A673 (cell line): Measurements from ENCODE around the gene AKAP7. TPM values are rescaled to one million over a fixed set of nuclear protein-coding genes. Genes with fewer than 3 reads are reported as not detected.

Experiments
- BruUV-seq: library from RNA; stranded (reverse); fragments of 400-500 nt; replicated peaks from 2 replicates; lab custom pipeline; 2021; lab: Mats Ljungman, UMichigan
- CTCF ChIA-PET: fragments of 300-600 bp; sonication (Branson Sonifier 250); formaldehyde crosslinking; loops from one replicate; lab custom pipeline; 2022; ENCODE audit warnings: antibody characterized with exemption; lab: Charles Lee
- POLR2A ChIA-PET: fragments of 300-600 bp; sonication (Branson Sonifier 250); formaldehyde crosslinking; loops from one replicate; lab custom pipeline; 2022; ENCODE audit warnings: antibody characterized with exemption; ENCODE audit not compliant: low non-redundant PET; lab: Charles Lee
- DNase-seq: peaks from one replicate; pipeline ENCODE4 v3.0.0-alpha.2; 2015; ENCODE audit warnings: low spot score
- H3K27ac ChIP-seq: fragments of 200-600 bp; sonication (generic); 2 replicates; pipeline ENCODE4 v1.5.1; 2016; ENCODE audit warnings: mixed run types, low read depth, mild to moderate bottlenecking, mixed read lengths, antibody characterized with exemption, low read length; ENCODE audit not compliant: poor library complexity, severe bottlenecking
- H3K27me3 ChIP-seq: fragments of 200-600 bp; sonication (generic); replicated peaks from 2 replicates; pipeline ENCODE4 v1.6.1; 2017; ENCODE audit warnings: mixed run types, low read depth, mild to moderate bottlenecking, mixed read lengths, antibody characterized with exemption, low read length; ENCODE audit not compliant: insufficient read depth, poor library complexity
- H3K36me3 ChIP-seq: fragments of 200-600 bp; sonication (generic); 2 replicates; pipeline ENCODE4 v1.6.1; 2016; ENCODE audit warnings: mixed run types, mild to moderate bottlenecking, mixed read lengths, antibody characterized with exemption, low read length; ENCODE audit not compliant: insufficient read depth, poor library complexity, severe bottlenecking
- H3K4me1 ChIP-seq: fragments of 200-600 bp; sonication (generic); 2 replicates; pipeline ENCODE4 v1.6.1; 2017; ENCODE audit warnings: mixed run types, mild to moderate bottlenecking, mixed read lengths, antibody characterized with exemption, low read length; ENCODE audit not compliant: insufficient read depth, poor library complexity, severe bottlenecking
- H3K4me3 ChIP-seq: fragments of 200-600 bp; sonication (generic); 2 replicates; pipeline ENCODE4 v1.5.1; 2016; ENCODE audit warnings: low read depth, mixed run types, mild to moderate bottlenecking, mixed read lengths, low read length; ENCODE audit not compliant: poor library complexity, severe bottlenecking
- H3K9me3 ChIP-seq: fragments of 200-600 bp; sonication (generic); 2 replicates; pipeline ENCODE4 v1.6.1; 2016; ENCODE audit warnings: mixed run types, low read depth, mild to moderate bottlenecking, mixed read lengths, antibody characterized with exemption, low read length; ENCODE audit not compliant: poor library complexity, severe bottlenecking
- CTCF ChIP-seq: fragments of 300-800, 200-600 bp; sonication (generic); conservative IDR thresholded peaks from 2 replicates; pipeline ENCODE4 v1.5.1; 2017; ENCODE audit warnings: low read depth, mild to moderate bottlenecking, antibody characterized with exemption, low read length, moderate library complexity, mixed read lengths
- EZH2 ChIP-seq: fragments of 200-600 bp; sonication (generic); IDR thresholded peaks from 2 replicates; pipeline ENCODE4 v1.6.1; 2017; ENCODE audit warnings: borderline replicate concordance, low read depth, mild to moderate bottlenecking, mixed read lengths, antibody characterized with exemption, low read length; ENCODE audit not compliant: poor library complexity, severe bottlenecking
- intact Hi-C: fragments of 100-400 bp; cut with micrococcal nuclease; formaldehyde crosslinking; loops from one replicate; pipeline ENCODE4 v1.10.0; 2022; ENCODE audit not compliant: unreplicated experiment
- total RNA-seq: library from RNA; stranded (reverse); gene quantifications from 2 replicates; pipeline ENCODE4 v1.2.3, GENCODE V29; 2021

Gene AKAP7
- total RNA-seq, 1 experiment from 2014 or later = 59.5 TPM

- TF ChIP-seq EZH2 (no peak), CTCF (no peak)
- H3K36me3 ChIP-seq = no peaks in the 10 kb centered on the region
- no peaks in the 10 kb centered on the region for H3K9me3 ChIP-seq
- CTCF ChIA-PET = interaction anchor here (0.6 kb wide), 1 partner anchor 23 kb away, joined by 9 read pairs; no protein-coding TSS in a partner anchor
- H3K4me1 ChIP-seq = peaks cover 69% of the 10 kb centered on the region
- peak; percentile 89 for DNase-seq
- peak overlapping the region; percentile 95 for H3K27ac ChIP-seq
- no peak overlapping the region for H3K4me3 ChIP-seq
- intact Hi-C loops = loop anchor here (1.0 kb wide), 1 partner anchor 259 kb away; no protein-coding TSS in a partner anchor
- BruUV-seq = TSS peak; percentile 75
- H3K27me3 ChIP-seq = no peaks in the 10 kb centered on the region
- POLR2A ChIA-PET = no interaction called here
These were observed 10.8 kb upstream of the AKAP7 start for GRCh38 chr6:131124336-131125071.

- H3K4me1 ChIP-seq = peaks cover 66% of the 10 kb centered on the region
- TF ChIP-seq CTCF (no peak), EZH2 (no peak)
- no peaks in the 10 kb centered on the region for H3K9me3 ChIP-seq
- POLR2A ChIA-PET = no interaction called here
- H3K36me3 ChIP-seq = no peaks in the 10 kb centered on the region
- no peak overlapping the region for H3K4me3 ChIP-seq
- BruUV-seq = no TSS peak
- intact Hi-C loops = loop anchor here (1.0 kb wide), 1 partner anchor 258 kb away; no protein-coding TSS in a partner anchor
- no peaks in the 10 kb centered on the region for H3K27me3 ChIP-seq
- peak; percentile 77 for DNase-seq
- peak overlapping the region; percentile 95 for H3K27ac ChIP-seq
- CTCF ChIA-PET = interaction anchor here (0.8 kb wide), 1 partner anchor 258 kb away, joined by 3 read pairs; no protein-coding TSS in a partner anchor
These were observed 9.8 kb upstream of the AKAP7 start for GRCh38 chr6:131125431-131125830.

- CTCF ChIA-PET = no interaction called here
- no peak for TF ChIP-seq EZH2
- no peak for TF ChIP-seq CTCF
- no TSS peak for BruUV-seq
- no peaks in the 10 kb centered on the region for H3K9me3 ChIP-seq
- POLR2A ChIA-PET = no interaction called here
- H3K4me1 ChIP-seq = peaks cover 40% of the 10 kb centered on the region
- H3K36me3 ChIP-seq = no peaks in the 10 kb centered on the region
- DNase-seq = no peak
- H3K27me3 ChIP-seq = no peaks in the 10 kb centered on the region
- H3K27ac ChIP-seq = peak overlapping the region; percentile 21
- intact Hi-C loops = loop anchor here (5.0 kb wide), 1 partner anchor 402 kb away; no protein-coding TSS in a partner anchor
- no peak overlapping the region for H3K4me3 ChIP-seq
These were observed 5.3 kb upstream of the AKAP7 start for GRCh38 chr6:131129689-131130553.
